Stimulated activated CD4-positive, alpha-beta T cell treated with anti-CD3 and anti-CD28 coated beads, Interleukin-1b, Interleukin-23, amount 100 ng/mL, for 4 hours (primary cell): ENCODE results near the gene DQX1.
"Not testable (repeated sequence)": the region's sequence is repeated elsewhere in the genome, so short reads cannot be mapped to it uniquely, and the experiment has no call there.

ENCODE experiments used
- DNase-seq, 2 donors: peaks; one replicate each; pipeline ENCODE4 v3.0.0-alpha.2; 2020; ENCODE audit warnings: low read depth in 2 of 2

Gene DQX1

GRCh38 chr2:74496997-74497776 lies 28.8 kb downstream of the DQX1 start:
- DNase-seq: no peak

GRCh38 chr2:74495440-74495839 lies 30.6 kb downstream of the DQX1 start:
- DNase-seq: no peak

- DNase-seq: no peak
Observed at GRCh38 chr2:74493546-74493945, 32.5 kb downstream of the DQX1 start.

GRCh38 chr2:74491648-74492544 lies 34.1 kb downstream of the DQX1 start:
- no peak for DNase-seq

GRCh38 chr2:74489906-74490305 lies 36.1 kb downstream of the DQX1 start:
- DNase-seq: no peak

GRCh38 chr2:74488643-74489481 lies 37.2 kb downstream of the DQX1 start:
- no peak for DNase-seq

GRCh38 chr2:74486141-74486540 lies 39.9 kb downstream of the DQX1 start:
- no peak for DNase-seq

- not testable (repeated sequence) for DNase-seq
Observed at GRCh38 chr2:74483675-74484164, 42.3 kb downstream of the DQX1 start.

GRCh38 chr2:74482801-74483674 lies 43.0 kb downstream of the DQX1 start, which contains the start of the genes CCDC142 and TTC31:
Gene CCDC142 (minus strand): TSS chr2:74482998. CDS start chr2:74482837, 161 bp downstream.
Gene TTC31 (plus strand): TSS chr2:74483081. CDS start chr2:74483096, 15 bp downstream.
- peak; percentile 85 to 86 for DNase-seq

GRCh38 chr2:74481961-74482800 lies 43.9 kb downstream of the DQX1 start:
- DNase-seq: no peak

GRCh38 chr2:74481431-74481830 lies 44.6 kb downstream of the DQX1 start:
- DNase-seq: no peak

GRCh38 chr2:74474899-74475298 lies 51.1 kb downstream of the DQX1 start:
- DNase-seq: no peak

GRCh38 chr2:74474481-74474880 lies 51.5 kb downstream of the DQX1 start:
- DNase-seq: no peak

- DNase-seq: no peak
Observed at GRCh38 chr2:74472945-74473258, 53.1 kb downstream of the DQX1 start.

GRCh38 chr2:74472086-74472944 lies 53.7 kb downstream of the DQX1 start, which contains the start of gene MRPL53:
Gene MRPL53 (minus strand): TSS chr2:74472680. CDS start chr2:74472660, 20 bp downstream.
- peak; percentile 96 for DNase-seq

GRCh38 chr2:74471332-74472065 lies 54.5 kb downstream of the DQX1 start:
- no peak for DNase-seq

GRCh38 chr2:74470742-74471141 lies 55.3 kb downstream of the DQX1 start:
- not testable (repeated sequence) for DNase-seq
